Measurements from ENCODE around the gene C10orf90.

- TF ChIP-seq CTCF (conservative IDR thresholded peaks at IDR 0.05 in 1 of 2, IDR thresholded peaks at IDR 0.05 in 1 of 2; ENCODE audit: extremely low read depth in 1 of 2, insufficient read depth in 1 of 2, low read depth in 1 of 2, low read length in 2 of 2) (no peak), EZH2 (IDR thresholded peaks at IDR 0.05; ENCODE audit: borderline replicate concordance, low read length) (no peak)
Measured at GRCh38 chr10:126417220-126417825, 253.2 kb downstream of the C10orf90 start.
